Dendritic cell treated with granulocyte-macrophage colony-stimulating factor and Interleukin-4, amounts not matched to agents 40 ng/mL and 50 ng/mL, for 4 days (primary cell): ENCODE results near the gene EPS15.
"Not testable (repeated sequence)": the region's sequence is repeated elsewhere in the genome, so short reads cannot be mapped to it uniquely, and the experiment has no call there.

Experiments
- H3K27ac Mint-ChIP-seq: one replicate; pipeline ENCODE4 v1.8.0; 2022; ENCODE audit warnings: mild to moderate bottlenecking, mixed read lengths
- H3K27me3 Mint-ChIP-seq: one replicate; pipeline ENCODE4 v1.8.0; 2022; ENCODE audit warnings: mild to moderate bottlenecking, mixed read lengths
- H3K36me3 Mint-ChIP-seq: one replicate; pipeline ENCODE4 v1.8.0; 2022; ENCODE audit warnings: low read depth, mixed read lengths
- H3K4me1 Mint-ChIP-seq: one replicate; pipeline ENCODE4 v1.8.0; 2022; ENCODE audit warnings: low read depth, mixed read lengths
- H3K4me3 Mint-ChIP-seq: one replicate; pipeline ENCODE4 v1.8.0; 2022; ENCODE audit warnings: mild to moderate bottlenecking, moderate library complexity, mixed read lengths
- H3K9me3 Mint-ChIP-seq: one replicate; pipeline ENCODE4 v1.8.0; 2022; ENCODE audit warnings: mixed read lengths
- intact Hi-C: fragments of 100-400 bp; cut with micrococcal nuclease; formaldehyde crosslinking; loops from one replicate; pipeline ENCODE4 v1.15.0; 2022

EPS15 gene

GRCh38 chr1:51410568-51411460 is 108.3 kb downstream of the EPS15 start:
- Mint-ChIP-seq H3K27ac (no peak overlapping the region), H3K9me3 (no peaks in the 10 kb centered on the region), H3K27me3 (no peaks in the 10 kb centered on the region), H3K36me3 (peaks cover 74% of the 10 kb centered on the region), H3K4me3 (no peak overlapping the region), H3K4me1 (peaks cover under 1% of the 10 kb centered on the region)
- intact Hi-C loops = loop anchor here (10.0 kb wide), 2 partner anchors 56 to 404 kb away; no protein-coding TSS in a partner anchor

GRCh38 chr1:51409755-51410541 is 109.1 kb downstream of the EPS15 start:
- intact Hi-C loops = loop anchor here (10.0 kb wide), 2 partner anchors 55 to 405 kb away; no protein-coding TSS in a partner anchor
- H3K27me3 Mint-ChIP-seq, H3K4me3 Mint-ChIP-seq, H3K4me1 Mint-ChIP-seq, H3K27ac Mint-ChIP-seq, H3K9me3 Mint-ChIP-seq: not testable (repeated sequence)
- peaks cover 75% of the 10 kb centered on the region for H3K36me3 Mint-ChIP-seq

- Mint-ChIP-seq H3K9me3 (no peaks in the 10 kb centered on the region), H3K36me3 (peaks cover 92% of the 10 kb centered on the region), H3K27me3 (no peaks in the 10 kb centered on the region), H3K27ac (no peak overlapping the region), H3K4me3 (no peak overlapping the region), H3K4me1 (no peaks in the 10 kb centered on the region)
- intact Hi-C loops = no loop called here
Measured at GRCh38 chr1:51392241-51392640, 126.8 kb downstream of the EPS15 start.

- H3K4me1 Mint-ChIP-seq, H3K27ac Mint-ChIP-seq, H3K27me3 Mint-ChIP-seq, H3K4me3 Mint-ChIP-seq, intact Hi-C loops, H3K9me3 Mint-ChIP-seq: not testable (repeated sequence)
- peaks cover 92% of the 10 kb centered on the region for H3K36me3 Mint-ChIP-seq
Measured at GRCh38 chr1:51390641-51391040, 128.4 kb downstream of the EPS15 start.

- H3K4me3 Mint-ChIP-seq, H3K27me3 Mint-ChIP-seq, H3K27ac Mint-ChIP-seq, intact Hi-C loops, H3K4me1 Mint-ChIP-seq: not testable (repeated sequence)
- Mint-ChIP-seq H3K9me3 (peaks cover 16% of the 10 kb centered on the region), H3K36me3 (peaks cover 93% of the 10 kb centered on the region)
Measured at GRCh38 chr1:51387288-51387687, 131.8 kb downstream of the EPS15 start.

GRCh38 chr1:51386259-51386658 is 132.8 kb downstream of the EPS15 start:
- Mint-ChIP-seq H3K36me3 (peaks cover 93% of the 10 kb centered on the region), H3K9me3 (peaks cover 16% of the 10 kb centered on the region)
- H3K27me3 Mint-ChIP-seq, H3K27ac Mint-ChIP-seq, H3K4me3 Mint-ChIP-seq, H3K4me1 Mint-ChIP-seq, intact Hi-C loops: not testable (repeated sequence)

GRCh38 chr1:51385776-51386175 is 133.3 kb downstream of the EPS15 start:
- no peak overlapping the region for H3K4me3 Mint-ChIP-seq
- H3K4me1 Mint-ChIP-seq = no peaks in the 10 kb centered on the region
- H3K36me3 Mint-ChIP-seq = peaks cover 93% of the 10 kb centered on the region

GRCh38 chr1:51381964-51382363 is 137.1 kb downstream of the EPS15 start:
- intact Hi-C loops = no loop called here
- H3K36me3 Mint-ChIP-seq = peaks cover 100% of the 10 kb centered on the region
- H3K27me3 Mint-ChIP-seq = no peaks in the 10 kb centered on the region
- H3K4me1 Mint-ChIP-seq = no peaks in the 10 kb centered on the region
- peaks cover 16% of the 10 kb centered on the region for H3K9me3 Mint-ChIP-seq
- H3K4me3 Mint-ChIP-seq = no peak overlapping the region
- no peak overlapping the region for H3K27ac Mint-ChIP-seq

More at GRCh38 chr1:51385776-51386175, 133.3 kb downstream of the EPS15 start:
- no peaks in the 10 kb centered on the region for H3K27me3 Mint-ChIP-seq
- intact Hi-C loops = no loop called here
- H3K9me3 Mint-ChIP-seq = peaks cover 16% of the 10 kb centered on the region
- no peak overlapping the region for H3K27ac Mint-ChIP-seq

DNA sequence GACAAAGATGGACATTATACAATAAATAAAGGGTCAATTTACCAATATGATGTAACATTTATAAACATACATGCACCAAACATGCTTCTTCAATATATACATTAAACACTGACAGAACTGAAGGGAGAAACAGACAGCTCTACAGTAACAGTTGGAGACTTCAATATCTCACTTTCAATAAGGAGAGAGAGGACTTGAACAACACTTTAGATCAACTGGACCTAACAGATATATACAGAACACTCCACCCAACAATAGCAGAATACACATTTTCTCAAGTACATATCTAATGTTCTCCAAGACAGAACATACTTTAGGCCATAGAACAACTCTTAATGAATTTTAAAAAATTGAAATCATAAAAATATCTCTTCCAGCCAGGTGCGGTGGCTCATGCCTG is 138.1 kb downstream of the EPS15 start:
- Mint-ChIP-seq H3K4me1 (no peaks in the 10 kb centered on the region), H3K27ac (no peak overlapping the region), H3K9me3 (peaks cover 7% of the 10 kb centered on the region), H3K36me3 (peaks cover 100% of the 10 kb centered on the region), H3K4me3 (no peak overlapping the region), H3K27me3 (no peaks in the 10 kb centered on the region)
- intact Hi-C loops = no loop called here

GRCh38 chr1:51378871-51379270 is 140.2 kb downstream of the EPS15 start:
- no peak overlapping the region for H3K27ac Mint-ChIP-seq
- H3K4me1 Mint-ChIP-seq = no peaks in the 10 kb centered on the region
- H3K4me3 Mint-ChIP-seq = no peak overlapping the region
- no peaks in the 10 kb centered on the region for H3K27me3 Mint-ChIP-seq
- H3K9me3 Mint-ChIP-seq = no peaks in the 10 kb centered on the region
- H3K36me3 Mint-ChIP-seq = peaks cover 95% of the 10 kb centered on the region
- intact Hi-C loops = no loop called here

- Mint-ChIP-seq H3K4me3 (no peak overlapping the region), H3K4me1 (no peaks in the 10 kb centered on the region), H3K27me3 (no peaks in the 10 kb centered on the region), H3K27ac (peak overlapping the region; percentile 39), H3K36me3 (peaks cover 89% of the 10 kb centered on the region), H3K9me3 (no peaks in the 10 kb centered on the region)
- intact Hi-C loops = no loop called here
Measured at GRCh38 chr1:51373898-51374297, 145.2 kb downstream of the EPS15 start.

GRCh38 chr1:51372561-51372960 is 146.5 kb downstream of the EPS15 start:
- no peaks in the 10 kb centered on the region for H3K27me3 Mint-ChIP-seq
- intact Hi-C loops = no loop called here
- H3K27ac Mint-ChIP-seq = no peak overlapping the region
- no peak overlapping the region for H3K4me3 Mint-ChIP-seq
- H3K9me3 Mint-ChIP-seq = no peaks in the 10 kb centered on the region
- peaks cover 87% of the 10 kb centered on the region for H3K36me3 Mint-ChIP-seq
- H3K4me1 Mint-ChIP-seq = no peaks in the 10 kb centered on the region

DNA sequence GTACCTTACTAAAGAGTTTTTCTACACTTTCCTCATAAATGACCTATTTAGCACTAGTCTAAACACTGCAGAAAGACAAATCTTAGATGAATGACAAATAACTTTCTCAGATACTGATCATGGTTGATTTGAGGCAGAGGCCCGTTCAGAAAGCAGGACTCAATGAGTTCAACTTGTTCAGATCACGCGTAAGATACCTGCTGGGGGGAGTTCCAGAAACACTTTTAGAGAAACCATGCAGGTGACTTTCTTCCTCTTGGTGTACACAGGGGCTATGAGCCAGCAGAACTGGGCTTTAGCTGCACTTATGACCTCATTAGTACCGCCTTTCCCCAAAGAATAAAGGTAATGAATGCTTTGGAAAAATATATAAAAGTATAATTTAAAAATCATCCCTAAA is 149.9 kb downstream of the EPS15 start:
- Mint-ChIP-seq H3K4me1 (no peaks in the 10 kb centered on the region), H3K36me3 (peaks cover 88% of the 10 kb centered on the region), H3K27ac (no peak overlapping the region), H3K27me3 (no peaks in the 10 kb centered on the region), H3K4me3 (no peak overlapping the region), H3K9me3 (no peaks in the 10 kb centered on the region)
- intact Hi-C loops = no loop called here

DNA sequence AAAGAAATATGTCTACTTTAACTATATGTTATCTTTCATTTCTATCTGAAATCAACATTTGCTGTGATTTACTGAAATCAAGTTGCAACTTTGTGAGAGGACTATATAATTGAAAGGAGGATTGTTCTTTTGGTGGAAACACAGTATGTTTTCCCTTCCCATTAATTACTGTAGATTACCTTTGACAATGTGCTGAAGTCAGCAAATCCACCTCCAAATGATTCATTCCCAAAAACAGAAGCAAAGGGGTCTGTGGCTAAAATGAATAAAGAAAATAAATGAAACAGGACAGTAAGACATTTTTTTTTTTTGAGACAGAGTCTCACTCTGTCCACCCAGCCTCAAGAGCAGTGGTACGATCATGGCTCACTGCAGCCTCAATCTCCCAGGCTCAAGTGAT is 153.3 kb downstream of the EPS15 start:
- H3K27ac Mint-ChIP-seq = no peak overlapping the region
- peaks cover 90% of the 10 kb centered on the region for H3K36me3 Mint-ChIP-seq
- H3K9me3 Mint-ChIP-seq = no peaks in the 10 kb centered on the region
- no peaks in the 10 kb centered on the region for H3K4me1 Mint-ChIP-seq
- H3K4me3 Mint-ChIP-seq = no peak overlapping the region
- no peaks in the 10 kb centered on the region for H3K27me3 Mint-ChIP-seq
- intact Hi-C loops = no loop called here
